Iris pigment epithelial cell (primary cell): ENCODE data around the gene LRRC14B.

Experiments used
- DNase-seq: peaks from one replicate; pipeline ENCODE4 v3.0.0-alpha.2; 2011; ENCODE audit warnings: low read depth

Gene LRRC14B

GRCh38 chr5:174876-175465, 16.3 kb upstream of the LRRC14B start:
- no peak for DNase-seq

- no peak for DNase-seq
Measured at GRCh38 chr5:176296-176823, 14.9 kb upstream of the LRRC14B start.

GRCh38 chr5:178110-178509, 13.2 kb upstream of the LRRC14B start:
- DNase-seq, result no peak

- no peak for DNase-seq
Measured at GRCh38 chr5:179401-179800, 11.9 kb upstream of the LRRC14B start.

- DNase-seq, result no peak
Measured at GRCh38 chr5:180286-180918, 10.9 kb upstream of the LRRC14B start.

- no peak for DNase-seq
Measured at GRCh38 chr5:181160-181559, 10.1 kb upstream of the LRRC14B start.

- DNase-seq, result no peak
Measured at GRCh38 chr5:181566-181965, 9.7 kb upstream of the LRRC14B start.

- DNase-seq, result no peak
Measured at GRCh38 chr5:182126-182525, 9.2 kb upstream of the LRRC14B start.

GRCh38 chr5:184471-184870, 6.8 kb upstream of the LRRC14B start:
- DNase-seq, result no peak

GRCh38 chr5:185095-186070, 5.9 kb upstream of the LRRC14B start:
- no peak for DNase-seq

GRCh38 chr5:186091-187041, 4.9 kb upstream of the LRRC14B start:
- DNase-seq, result no peak

- no peak for DNase-seq
Measured at GRCh38 chr5:187042-187431, 4.3 kb upstream of the LRRC14B start.

- peak; percentile 11 for DNase-seq
Measured at GRCh38 chr5:187617-188451, 3.5 kb upstream of the LRRC14B start.

GRCh38 chr5:188488-189481, 2.5 kb upstream of the LRRC14B start:
- peak; percentile 76 for DNase-seq

- DNase-seq, result no peak
Measured at GRCh38 chr5:189486-189885, 1.8 kb upstream of the LRRC14B start.

GRCh38 chr5:189976-190365, 1.3 kb upstream of the LRRC14B start:
- no peak for DNase-seq

- DNase-seq, result no peak
Measured at GRCh38 chr5:190366-191035, 794 bp upstream of the LRRC14B start.

GRCh38 chr5:191949-192690, 825 bp downstream of the LRRC14B start:
- no peak for DNase-seq
